ENCODE results near the gene SLC1A4. TPM values are rescaled to one million over a fixed set of nuclear protein-coding genes. Genes with fewer than 3 reads are reported as not detected.

Gene SLC1A4
- total and polyA plus RNA-seq, 10 of the 15 experiments (the other 5 are each of a cell fraction or from before 2014, with no cell fraction given): 10.8 to 43.2 (median 27.7) TPM

DNA sequence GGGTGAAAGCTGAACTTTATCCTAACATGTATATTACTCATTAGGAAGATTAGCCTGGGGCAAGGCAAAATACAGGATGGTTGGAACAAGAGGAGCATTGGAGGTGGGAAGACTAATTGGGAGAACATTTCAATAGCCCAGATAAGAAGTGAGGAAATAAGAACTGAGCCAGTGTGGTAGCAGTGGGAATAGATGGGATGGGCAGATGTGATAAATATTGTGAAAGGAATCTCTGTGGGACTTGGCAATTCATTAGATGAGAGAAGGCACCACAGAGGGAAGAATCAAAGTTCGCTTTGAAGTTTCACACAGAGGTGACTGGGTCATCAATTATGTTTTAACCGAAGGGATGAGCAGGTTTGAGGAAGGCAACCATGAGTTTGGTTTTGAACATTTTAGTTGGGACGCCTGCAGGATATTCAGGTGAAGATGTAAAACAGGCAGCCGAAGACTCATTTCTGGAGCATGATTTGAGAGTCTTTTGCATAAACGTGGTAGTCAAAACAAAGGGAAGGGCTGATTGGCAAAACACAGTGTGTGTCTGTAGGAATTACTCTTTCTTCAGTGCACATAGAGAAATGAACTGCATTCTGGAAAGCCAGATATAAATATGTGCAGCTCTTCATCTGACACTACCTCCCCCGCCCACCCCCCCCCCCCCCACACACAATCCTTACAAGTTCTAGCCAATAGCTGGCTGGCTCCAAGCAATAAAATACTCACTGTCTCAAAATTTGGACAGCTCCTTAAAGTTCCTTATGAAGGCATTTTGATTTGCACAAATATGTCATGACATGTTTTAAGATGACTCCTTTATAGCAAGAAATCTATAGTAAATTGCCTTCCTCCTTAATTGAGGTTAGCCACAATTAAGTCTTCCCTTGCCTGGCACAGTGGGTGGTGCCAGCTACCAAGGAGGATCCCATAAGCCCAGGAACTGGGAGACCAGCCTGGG, 1.9 kb upstream of the SLC1A4 start (continued):
- TF ChIP-seq SIX5 (IDR thresholded peaks at IDR 0.05; ENCODE audit: low read depth, low read length, severe bottlenecking) (no peak), YBX1 (IDR thresholded peaks at IDR 0.05) (no peak), HCFC1 (IDR thresholded peaks at IDR 0.05; ENCODE audit: low read length) (no peak), MTA2 (IDR thresholded peaks at IDR 0.05; ENCODE audit: low read depth) (0 out of 2 replicates have a peak, but pooled peaks have one; percentile 21), IKZF2 (IDR thresholded peaks at IDR 0.05) (peak; percentile 67 to 73), IRF5 (IDR thresholded peaks at IDR 0.05; ENCODE audit: borderline replicate concordance) (no peak), POLR2AphosphoS2 (IDR thresholded peaks at IDR 0.05; ENCODE audit: low read depth, low read length) (0 out of 2 replicates have a peak, but pooled peaks have one; percentile 28), NR2F1 (conservative IDR thresholded peaks at IDR 0.05) (0 out of 2 replicates have a peak, but pooled peaks have one; percentile 35), YY1 (IDR thresholded peaks at IDR 0.05; ENCODE audit: low read depth, low read length) (no peak), CREM (IDR thresholded peaks at IDR 0.05; ENCODE audit: low read depth) (peak; percentile 56; the same call in 1 of the 2 replicates), TCF3 (IDR thresholded peaks at IDR 0.05; ENCODE audit: borderline replicate concordance, insufficient read depth, low read depth, low read length) (peak; percentile 70; the same call in 1 of the 2 replicates), TBL1XR1 (IDR thresholded peaks at IDR 0.05; ENCODE audit: low read depth, low read length) (peak; percentile 74; the same call in 1 of the 2 replicates), WRNIP1 (IDR thresholded peaks at IDR 0.05; ENCODE audit: borderline replicate concordance, low read depth, low read length) (no peak), MXI1 (IDR thresholded peaks at IDR 0.05; ENCODE audit: low read depth, low read length) (peak; percentile 42; the same call in 1 of the 2 replicates), MTA3 (IDR thresholded peaks at IDR 0.05; ENCODE audit: borderline replicate concordance, low read length) (no peak)

All from GM12878 (cell line).